ENCODE results near the gene KRTAP6-1. TPM values are rescaled to one million over a fixed set of nuclear protein-coding genes. Genes with fewer than 3 reads are reported as not detected.

Gene KRTAP6-1
- total and polyA plus RNA-seq, 4 donors = not detected

DNA sequence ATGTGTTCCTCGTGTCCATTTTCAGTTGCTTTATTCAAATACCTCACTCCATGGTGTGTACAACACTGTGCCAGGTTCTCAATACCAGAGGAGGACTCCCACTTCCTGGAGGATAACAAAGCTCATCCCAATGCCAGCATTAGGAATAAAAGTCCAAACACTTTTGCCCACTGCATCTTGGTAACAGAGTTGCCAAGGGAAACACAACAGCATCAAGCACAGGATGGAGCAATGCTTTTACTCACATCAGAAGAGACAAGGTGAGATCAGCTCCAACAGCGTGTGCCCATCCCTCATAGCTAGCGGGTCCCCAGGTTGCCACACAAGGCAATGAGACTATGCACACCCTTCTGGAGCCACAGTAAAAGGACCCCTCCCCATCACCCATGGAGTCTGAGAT, 9.6 kb upstream of the KRTAP6-1 start:
- Histone ChIP-seq H3K4me3 (ENCODE audit: low read length in 2 of 2) (no peak overlapping the region), H3K4me1 (ENCODE audit: control insufficient read depth in 1 of 2, insufficient read depth in 2 of 2, low read length in 2 of 2) (no peaks in the 10 kb centered on the region), H3K27ac (ENCODE audit: low read depth in 1 of 2, low read length in 2 of 2) (no peak overlapping the region), H3K27me3 (ENCODE audit: control insufficient read depth in 1 of 2, insufficient read depth in 2 of 2, low read length in 1 of 2) (no peaks in the 10 kb centered on the region), H3K9me3 (ENCODE audit: control insufficient read depth, low read length) (peaks cover 2% of the 10 kb centered on the region), H3K36me3 (ENCODE audit: control insufficient read depth in 1 of 2, insufficient read depth in 2 of 2, low read length in 1 of 2) (no peaks in the 10 kb centered on the region)
- ATAC-seq (ENCODE audit: low FRiP score) (no peak), DNase-seq (no peak)
- intact Hi-C loops (cut with DNase I) = no loop called here
- WGBS, 2 donors = 93 to 94% methylated on average over 3 of the region's 3 CpGs

DNA sequence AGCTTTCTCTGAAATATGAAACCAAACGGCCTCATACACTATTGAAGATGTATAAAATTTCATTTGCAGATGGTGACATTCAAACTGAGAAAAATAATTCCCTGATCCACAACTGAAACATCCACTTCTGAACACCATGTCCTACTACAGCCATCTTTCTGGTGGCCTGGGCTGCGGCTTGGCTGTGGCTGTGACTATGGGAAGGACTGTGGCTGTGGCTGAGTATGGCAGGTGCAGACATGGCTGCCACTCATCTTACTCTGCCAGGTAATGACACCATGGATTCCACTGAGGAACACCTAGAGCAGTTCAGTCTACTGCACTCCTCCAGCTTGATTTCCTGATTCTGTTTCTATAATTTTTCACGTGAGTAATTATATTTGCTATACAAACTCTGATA, 6.8 kb upstream of the KRTAP6-1 start, which contains the start of gene KRTAP20-4:
TSS of gene KRTAP20-4 (plus strand) at position 106 of the 400 bp plus-strand sequence.
- WGBS, 2 donors = 87 to 89% methylated on average over 3 of the region's 3 CpGs
- no peak within 1 kb of the TSS for H3K4me3 ChIP-seq (ENCODE audit: low read length in 2 of 2)
- intact Hi-C loops (cut with DNase I) = no loop called here
- no peak within 1 kb of the TSS for H3K27ac ChIP-seq (ENCODE audit: low read depth in 1 of 2, low read length in 2 of 2)
- H3K9me3 ChIP-seq (ENCODE audit: control insufficient read depth, low read length) = peaks cover 2% of the 10 kb centered on the region
- no peaks in the 10 kb centered on the region for H3K36me3 ChIP-seq (ENCODE audit: control insufficient read depth in 1 of 2, insufficient read depth in 2 of 2, low read length in 1 of 2)
- H3K4me1 ChIP-seq (ENCODE audit: control insufficient read depth in 1 of 2, insufficient read depth in 2 of 2, low read length in 2 of 2) = no peaks in the 10 kb centered on the region
- ATAC-seq (ENCODE audit: low FRiP score) (no peak), DNase-seq (no peak)
- no peaks in the 10 kb centered on the region for H3K27me3 ChIP-seq (ENCODE audit: control insufficient read depth in 1 of 2, insufficient read depth in 2 of 2, low read length in 1 of 2)

DNA sequence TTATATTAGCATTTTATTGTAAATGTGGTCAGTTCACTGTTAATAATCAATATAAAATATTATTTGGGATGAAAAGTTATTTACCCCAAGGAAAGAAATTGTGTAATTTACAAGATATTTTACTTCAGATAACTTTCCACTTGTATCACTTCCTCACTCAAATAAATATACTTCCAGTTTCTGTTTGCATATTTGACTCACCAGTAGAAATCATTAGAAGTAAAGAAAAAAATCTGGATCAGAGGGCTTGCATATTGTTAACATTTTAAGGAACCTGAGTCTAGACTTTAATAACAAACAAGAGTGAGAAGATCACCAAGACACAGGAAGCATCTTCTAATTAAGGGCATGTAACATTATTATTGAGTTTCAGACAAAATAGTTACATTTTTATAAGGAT, 6.3 kb upstream of the KRTAP6-1 start:
- intact Hi-C loops (cut with DNase I) = no loop called here
- DNase-seq (no peak), ATAC-seq (ENCODE audit: low FRiP score) (no peak)

DNA sequence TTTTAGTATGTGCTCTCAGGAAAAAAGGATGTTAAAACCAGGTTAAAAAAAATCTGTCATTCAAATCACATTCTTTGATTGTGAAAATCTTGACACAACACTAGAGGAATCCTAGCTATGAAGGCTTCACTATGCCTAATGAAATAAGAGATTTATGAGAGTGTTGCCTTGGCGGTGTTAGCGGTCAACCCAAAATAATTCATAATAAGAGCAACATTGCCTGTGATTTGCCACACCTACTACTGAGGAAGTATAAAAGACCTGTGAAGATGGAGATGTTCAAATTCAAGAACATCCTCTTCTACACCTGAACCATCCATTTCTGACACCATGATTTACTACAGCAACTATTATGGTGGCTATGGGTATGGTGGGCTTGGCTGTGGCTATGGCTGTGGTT, 2.4 kb upstream of the KRTAP6-1 start, which contains the start of gene KRTAP20-1:
TSS of gene KRTAP20-1 (plus strand) at position 301 of the 400 bp plus-strand sequence. CDS start at position 331, 30 bp downstream.
- no peak within 1 kb of the TSS for H3K4me3 ChIP-seq (ENCODE audit: low read length in 2 of 2)
- H3K36me3 ChIP-seq (ENCODE audit: control insufficient read depth in 1 of 2, insufficient read depth in 2 of 2, low read length in 1 of 2) = no peaks in the 10 kb centered on the region
- WGBS, 2 donors = 59 to 68% methylated on average over 2 of the region's 2 CpGs
- no peaks in the 10 kb centered on the region for H3K27me3 ChIP-seq (ENCODE audit: control insufficient read depth in 1 of 2, insufficient read depth in 2 of 2, low read length in 1 of 2)
- DNase-seq (no peak), ATAC-seq (ENCODE audit: low FRiP score) (no peak)
- H3K27ac ChIP-seq (ENCODE audit: low read depth in 1 of 2, low read length in 2 of 2) = no peak within 1 kb of the TSS
- no peaks in the 10 kb centered on the region for H3K9me3 ChIP-seq (ENCODE audit: control insufficient read depth, low read length)
- intact Hi-C loops (cut with DNase I) = no loop called here
- H3K4me1 ChIP-seq (ENCODE audit: control insufficient read depth in 1 of 2, insufficient read depth in 2 of 2, low read length in 2 of 2) = no peaks in the 10 kb centered on the region

More for the DNA sequence above, 6.3 kb upstream of the KRTAP6-1 start:
- Histone ChIP-seq H3K9me3 (ENCODE audit: control insufficient read depth, low read length) (peaks cover 2% of the 10 kb centered on the region), H3K36me3 (ENCODE audit: control insufficient read depth in 1 of 2, insufficient read depth in 2 of 2, low read length in 1 of 2) (no peaks in the 10 kb centered on the region), H3K4me3 (ENCODE audit: low read length in 2 of 2) (no peak overlapping the region), H3K27me3 (ENCODE audit: control insufficient read depth in 1 of 2, insufficient read depth in 2 of 2, low read length in 1 of 2) (no peaks in the 10 kb centered on the region), H3K27ac (ENCODE audit: low read depth in 1 of 2, low read length in 2 of 2) (no peak overlapping the region), H3K4me1 (ENCODE audit: control insufficient read depth in 1 of 2, insufficient read depth in 2 of 2, low read length in 2 of 2) (no peaks in the 10 kb centered on the region)

DNA sequence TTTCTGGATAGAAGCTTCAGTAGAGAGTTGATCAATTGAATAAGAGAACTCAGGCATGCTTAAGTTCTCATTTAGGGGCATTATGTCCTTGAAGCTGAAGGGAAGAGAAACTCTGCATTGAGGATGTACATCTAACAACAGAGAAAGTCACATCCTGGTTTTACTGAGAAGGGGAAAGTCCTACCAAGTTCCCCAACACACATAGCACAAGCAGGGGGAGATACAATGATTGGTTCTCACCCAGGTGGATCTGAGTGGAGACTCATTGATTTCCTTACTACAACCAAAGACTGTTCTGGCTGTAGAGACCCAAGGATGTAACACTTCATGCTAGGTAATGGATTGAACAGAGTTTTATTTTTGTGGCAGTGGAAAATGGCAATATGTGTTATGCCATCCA, 1.5 kb upstream of the KRTAP6-1 start:
- Histone ChIP-seq H3K36me3 (ENCODE audit: control insufficient read depth in 1 of 2, insufficient read depth in 2 of 2, low read length in 1 of 2) (no peaks in the 10 kb centered on the region), H3K4me3 (ENCODE audit: low read length in 2 of 2) (no peak overlapping the region), H3K9me3 (ENCODE audit: control insufficient read depth, low read length) (no peaks in the 10 kb centered on the region), H3K4me1 (ENCODE audit: control insufficient read depth in 1 of 2, insufficient read depth in 2 of 2, low read length in 2 of 2) (no peaks in the 10 kb centered on the region), H3K27ac (ENCODE audit: low read depth in 1 of 2, low read length in 2 of 2) (no peak overlapping the region), H3K27me3 (ENCODE audit: control insufficient read depth in 1 of 2, insufficient read depth in 2 of 2, low read length in 1 of 2) (no peaks in the 10 kb centered on the region)
- intact Hi-C loops (cut with DNase I) = no loop called here
- DNase-seq = no peak
- no peak for ATAC-seq (ENCODE audit: low FRiP score)

DNA sequence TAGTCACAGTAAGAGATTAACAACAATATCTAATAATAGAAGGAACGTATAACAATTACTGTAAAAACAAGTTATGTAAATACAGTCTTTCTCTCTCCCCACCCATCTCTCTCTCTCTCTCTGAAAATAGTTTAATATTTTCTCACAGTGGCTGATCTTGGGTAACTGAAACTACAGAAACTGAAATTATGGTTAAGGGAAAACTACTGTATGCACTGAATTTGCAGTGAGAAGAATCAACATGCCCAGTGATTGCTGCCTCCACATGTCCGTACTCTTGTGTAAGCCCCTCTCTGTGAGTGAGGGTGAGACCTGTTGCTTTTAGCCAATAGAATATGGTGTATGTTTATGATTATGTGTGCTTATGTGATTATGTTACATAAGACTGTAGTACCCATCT, 1.6 kb downstream of the KRTAP6-1 start:
- no peak for ATAC-seq (ENCODE audit: low FRiP score)
- intact Hi-C loops (cut with DNase I) = no loop called here
- 68 to 72% methylated on average over 2 of the region's 2 CpGs for WGBS, 2 donors
- H3K4me1 ChIP-seq (ENCODE audit: control insufficient read depth in 1 of 2, insufficient read depth in 2 of 2, low read length in 2 of 2) = no peaks in the 10 kb centered on the region
- no peak overlapping the region for H3K27ac ChIP-seq (ENCODE audit: low read depth in 1 of 2, low read length in 2 of 2)
- no peaks in the 10 kb centered on the region for H3K9me3 ChIP-seq (ENCODE audit: control insufficient read depth, low read length)
- no peaks in the 10 kb centered on the region for H3K36me3 ChIP-seq (ENCODE audit: control insufficient read depth in 1 of 2, insufficient read depth in 2 of 2, low read length in 1 of 2)
- H3K27me3 ChIP-seq (ENCODE audit: control insufficient read depth in 1 of 2, insufficient read depth in 2 of 2, low read length in 1 of 2) = no peaks in the 10 kb centered on the region
- H3K4me3 ChIP-seq (ENCODE audit: low read length in 2 of 2) = no peak overlapping the region
- DNase-seq = no peak

DNA sequence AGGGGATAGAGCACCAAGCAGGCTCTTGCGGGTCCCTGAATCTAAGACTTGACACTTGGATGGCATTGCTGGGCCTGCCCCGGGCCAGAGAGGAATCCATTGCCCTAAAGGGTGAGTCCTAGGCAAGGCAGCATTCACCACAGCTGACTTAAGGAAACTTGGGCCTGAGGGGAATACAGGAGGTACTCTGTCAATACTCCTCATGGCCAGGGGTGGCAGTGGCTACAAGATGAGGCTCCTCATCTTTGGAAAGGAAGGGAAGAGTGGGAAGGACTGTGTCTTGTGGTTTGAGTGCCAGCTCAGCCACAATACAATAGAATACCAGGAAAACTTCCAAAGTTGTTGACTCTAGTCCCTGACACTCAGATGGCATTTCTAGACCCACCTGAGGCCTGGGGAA, 7.8 kb downstream of the KRTAP6-1 start:
- Histone ChIP-seq H3K9me3 (ENCODE audit: control insufficient read depth, low read length) (peaks cover 3% of the 10 kb centered on the region), H3K4me3 (ENCODE audit: low read length in 2 of 2) (no peak overlapping the region), H3K27me3 (ENCODE audit: control insufficient read depth in 1 of 2, insufficient read depth in 2 of 2, low read length in 1 of 2) (no peaks in the 10 kb centered on the region), H3K36me3 (ENCODE audit: control insufficient read depth in 1 of 2, insufficient read depth in 2 of 2, low read length in 1 of 2) (no peaks in the 10 kb centered on the region), H3K27ac (ENCODE audit: low read depth in 1 of 2, low read length in 2 of 2) (no peak overlapping the region), H3K4me1 (ENCODE audit: control insufficient read depth in 1 of 2, insufficient read depth in 2 of 2, low read length in 2 of 2) (no peaks in the 10 kb centered on the region)
- WGBS, 2 donors = 94 to 96% methylated on average over 2 of the region's 2 CpGs
- DNase-seq (no peak), ATAC-seq (ENCODE audit: low FRiP score) (peak; percentile 52)
- intact Hi-C loops (cut with DNase I) = no loop called here

DNA sequence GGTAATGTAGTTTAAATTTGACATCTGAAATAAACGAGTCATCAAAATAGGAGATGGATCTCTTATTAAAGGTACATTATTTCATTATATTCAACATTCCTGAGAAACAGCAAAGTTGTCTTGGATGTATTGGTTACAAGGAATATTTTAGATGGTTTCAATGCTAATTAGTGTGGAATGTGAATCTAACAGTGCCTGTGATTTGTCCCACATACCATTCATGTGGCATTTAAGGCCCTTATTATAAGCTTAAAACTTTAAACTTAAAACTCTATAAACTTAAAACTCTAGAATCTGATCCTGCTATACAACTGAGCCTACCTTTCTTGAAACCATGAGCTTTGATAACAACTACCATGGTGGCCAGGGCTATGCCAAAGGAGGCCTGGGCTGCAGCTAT, 12.9 kb downstream of the KRTAP6-1 start, which contains the start of gene KRTAP22-1:
TSS of gene KRTAP22-1 (plus strand) at position 301 of the 400 bp plus-strand sequence.
- Histone ChIP-seq H3K27ac (ENCODE audit: low read depth in 1 of 2, low read length in 2 of 2) (no peak within 1 kb of the TSS), H3K36me3 (ENCODE audit: control insufficient read depth in 1 of 2, insufficient read depth in 2 of 2, low read length in 1 of 2) (no peaks in the 10 kb centered on the region), H3K27me3 (ENCODE audit: control insufficient read depth in 1 of 2, insufficient read depth in 2 of 2, low read length in 1 of 2) (no peaks in the 10 kb centered on the region), H3K9me3 (ENCODE audit: control insufficient read depth, low read length) (peaks cover 3% of the 10 kb centered on the region), H3K4me3 (ENCODE audit: low read length in 2 of 2) (no peak within 1 kb of the TSS), H3K4me1 (ENCODE audit: control insufficient read depth in 1 of 2, insufficient read depth in 2 of 2, low read length in 2 of 2) (no peaks in the 10 kb centered on the region)
- DNase-seq (no peak), ATAC-seq (ENCODE audit: low FRiP score) (no peak)
- intact Hi-C loops (cut with DNase I) = no loop called here
- WGBS, 2 donors = 32 to 47% methylated on average over 1 of the region's 1 CpG

DNA sequence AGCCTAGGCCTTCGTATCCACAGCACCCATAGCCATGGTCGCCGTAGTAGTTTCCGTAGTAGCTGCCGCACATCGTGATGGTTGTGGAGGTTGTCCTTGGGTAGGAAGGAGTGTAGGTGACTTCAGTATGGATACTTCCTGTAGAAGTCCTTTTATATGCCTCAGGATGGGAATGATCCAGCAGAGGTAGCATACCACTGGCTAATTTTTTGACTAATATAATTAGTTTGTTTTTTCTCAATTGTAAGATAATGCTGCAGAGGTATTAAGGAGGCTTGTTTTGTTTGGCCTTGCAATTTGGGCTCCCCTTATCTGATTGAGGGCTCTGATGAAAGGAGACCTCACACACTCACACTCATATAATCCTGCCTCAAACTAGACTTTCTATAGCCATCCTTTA, 14.9 kb downstream of the KRTAP6-1 start, which contains the start of gene KRTAP6-2:
TSS of gene KRTAP6-2 (minus strand) at position 101 of the 400 bp plus-strand sequence. CDS start at position 73, 28 bp downstream.
- no peak within 1 kb of the TSS for H3K4me3 ChIP-seq (ENCODE audit: low read length in 2 of 2)
- DNase-seq (no peak), ATAC-seq (ENCODE audit: low FRiP score) (no peak)
- no peaks in the 10 kb centered on the region for H3K4me1 ChIP-seq (ENCODE audit: control insufficient read depth in 1 of 2, insufficient read depth in 2 of 2, low read length in 2 of 2)
- no peaks in the 10 kb centered on the region for H3K36me3 ChIP-seq (ENCODE audit: control insufficient read depth in 1 of 2, insufficient read depth in 2 of 2, low read length in 1 of 2)
- H3K27me3 ChIP-seq (ENCODE audit: control insufficient read depth in 1 of 2, insufficient read depth in 2 of 2, low read length in 1 of 2) = no peaks in the 10 kb centered on the region
- 97 to 98% methylated on average over 6 of the region's 6 CpGs for WGBS, 2 donors
- no peak within 1 kb of the TSS for H3K27ac ChIP-seq (ENCODE audit: low read depth in 1 of 2, low read length in 2 of 2)
- intact Hi-C loops (cut with DNase I) = no loop called here
- H3K9me3 ChIP-seq (ENCODE audit: control insufficient read depth, low read length) = no peaks in the 10 kb centered on the region

Data from aorta (tissue), 5 donors.